ENCODE data around the gene GJC2. TPM values are rescaled to one million over a fixed set of nuclear protein-coding genes. Genes with fewer than 3 reads are reported as not detected.

GJC2 gene
- total RNA-seq, 2 donors from 2014 or later = 1.9 to 4.1 TPM

DNA sequence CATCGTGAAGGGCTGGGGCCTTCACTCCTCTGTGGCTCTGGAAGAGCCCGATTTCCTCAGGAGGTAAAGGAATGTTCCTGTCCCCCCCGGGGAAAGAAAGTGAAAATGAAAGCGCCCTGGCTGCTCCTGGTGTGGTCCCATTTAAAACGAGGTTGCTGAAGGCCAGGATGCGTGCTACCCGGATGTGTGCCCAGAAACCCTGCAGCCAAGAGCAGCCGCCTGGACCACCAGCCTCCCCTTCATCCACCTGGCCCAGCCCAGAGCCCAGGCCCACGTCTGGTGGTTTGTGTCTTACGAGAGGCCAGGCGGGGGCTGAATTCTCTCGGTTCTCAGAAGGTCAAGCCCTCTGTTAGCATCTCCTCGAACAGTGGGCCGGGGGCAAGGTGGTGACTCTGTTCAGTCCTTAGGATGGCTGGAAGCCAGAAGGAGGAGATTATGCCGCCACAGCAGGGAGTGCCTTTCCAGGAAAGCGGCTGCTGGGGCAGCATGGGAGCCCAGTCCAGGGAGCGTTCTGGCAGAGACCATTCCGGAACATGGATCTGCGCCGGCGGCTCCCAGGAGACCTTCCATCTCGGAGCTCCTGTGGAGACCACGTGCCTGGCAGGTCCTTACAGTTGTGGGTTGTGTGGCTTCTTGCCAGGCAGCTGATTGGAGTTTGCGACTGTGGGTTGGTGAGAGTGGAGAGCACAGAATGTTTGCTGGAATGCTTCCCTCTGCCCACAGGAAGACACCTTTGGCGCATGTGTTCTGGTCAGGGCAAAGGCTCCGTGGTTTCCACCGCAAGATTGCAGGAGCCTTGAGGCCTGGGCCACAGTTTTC, 8.3 kb upstream of the GJC2 start:
- H3K27ac ChIP-seq = peak overlapping the region; percentile 95
- TF ChIP-seq, protein P1, sequence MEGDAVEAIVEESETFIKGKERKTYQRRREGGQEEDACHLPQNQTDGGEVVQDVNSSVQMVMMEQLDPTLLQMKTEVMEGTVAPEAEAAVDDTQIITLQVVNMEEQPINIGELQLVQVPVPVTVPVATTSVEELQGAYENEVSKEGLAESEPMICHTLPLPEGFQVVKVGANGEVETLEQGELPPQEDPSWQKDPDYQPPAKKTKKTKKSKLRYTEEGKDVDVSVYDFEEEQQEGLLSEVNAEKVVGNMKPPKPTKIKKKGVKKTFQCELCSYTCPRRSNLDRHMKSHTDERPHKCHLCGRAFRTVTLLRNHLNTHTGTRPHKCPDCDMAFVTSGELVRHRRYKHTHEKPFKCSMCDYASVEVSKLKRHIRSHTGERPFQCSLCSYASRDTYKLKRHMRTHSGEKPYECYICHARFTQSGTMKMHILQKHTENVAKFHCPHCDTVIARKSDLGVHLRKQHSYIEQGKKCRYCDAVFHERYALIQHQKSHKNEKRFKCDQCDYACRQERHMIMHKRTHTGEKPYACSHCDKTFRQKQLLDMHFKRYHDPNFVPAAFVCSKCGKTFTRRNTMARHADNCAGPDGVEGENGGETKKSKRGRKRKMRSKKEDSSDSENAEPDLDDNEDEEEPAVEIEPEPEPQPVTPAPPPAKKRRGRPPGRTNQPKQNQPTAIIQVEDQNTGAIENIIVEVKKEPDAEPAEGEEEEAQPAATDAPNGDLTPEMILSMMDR (IDR thresholded peaks at IDR 0.05) = no peak
- TF ChIP-seq POLR2A (IDR thresholded peaks at IDR 0.05) (no peak), POLR2AphosphoS5 (IDR thresholded peaks at IDR 0.05) (no peak)
- DNase-seq (ENCODE audit: low spot score) = no peak
- no peaks in the 10 kb centered on the region for H3K36me3 ChIP-seq
- WGBS = 40% methylated on average over 23 of the region's 27 CpGs
- peak overlapping the region; percentile 95 to 98 for H3K4me3 ChIP-seq
- no peaks in the 10 kb centered on the region for H3K9me3 ChIP-seq
- H3K4me1 ChIP-seq (replicated peaks) = peaks cover 9% of the 10 kb centered on the region
- no peaks in the 10 kb centered on the region for H3K27me3 ChIP-seq (replicated peaks; ENCODE audit: insufficient read depth)
- intact Hi-C loops (cut with DNase I) = loop anchor here (10.0 kb wide), 1 partner anchor 133 kb away; no protein-coding TSS in a partner anchor

- peak overlapping the region in 1 of 2 donors; percentile 95 for H3K27ac ChIP-seq
- intact Hi-C loops (cut with DNase I) = loop anchor here (10.0 kb wide), 1 partner anchor 133 kb away; no protein-coding TSS in a partner anchor
- no peaks in the 10 kb centered on the region for H3K36me3 ChIP-seq
- H3K4me3 ChIP-seq = peak overlapping the region in 1 of 2 donors; percentile 11
- no peak for DNase-seq (ENCODE audit: low spot score)
- WGBS = 83% methylated on average over 16 of the region's 16 CpGs
- H3K9me3 ChIP-seq = no peaks in the 10 kb centered on the region
- no peak for TF ChIP-seq POLR2A (IDR thresholded peaks at IDR 0.05)
- TF ChIP-seq, protein P1 (IDR thresholded peaks at IDR 0.05) = no peak
- no peak for TF ChIP-seq POLR2AphosphoS5 (IDR thresholded peaks at IDR 0.05)
- peaks cover 9% of the 10 kb centered on the region for H3K4me1 ChIP-seq (replicated peaks)
- H3K27me3 ChIP-seq (replicated peaks; ENCODE audit: insufficient read depth) = no peaks in the 10 kb centered on the region
Measured at GRCh38 chr1:228142155-228142691, 7.5 kb upstream of the GJC2 start.

GRCh38 chr1:228142701-228143136, 7.0 kb upstream of the GJC2 start:
- DNase-seq (ENCODE audit: low spot score) = no peak
- TF ChIP-seq, protein P1 (IDR thresholded peaks at IDR 0.05) = no peak
- TF ChIP-seq POLR2AphosphoS5 (IDR thresholded peaks at IDR 0.05) = no peak
- TF ChIP-seq POLR2A (IDR thresholded peaks at IDR 0.05) = no peak
- Histone ChIP-seq H3K36me3 (no peaks in the 10 kb centered on the region), H3K27me3 (replicated peaks; ENCODE audit: insufficient read depth) (no peaks in the 10 kb centered on the region), H3K4me3 (no peak overlapping the region), H3K9me3 (no peaks in the 10 kb centered on the region), H3K4me1 (replicated peaks) (peaks cover 9% of the 10 kb centered on the region), H3K27ac (no peak overlapping the region)
- intact Hi-C loops (cut with DNase I) = loop anchor here (10.0 kb wide), 1 partner anchor 132 kb away; no protein-coding TSS in a partner anchor
- 61% methylated on average over 11 of the region's 11 CpGs for WGBS

GRCh38 chr1:228143480-228144192, 6.1 kb upstream of the GJC2 start:
- TF ChIP-seq, protein P1 (IDR thresholded peaks at IDR 0.05) = no peak
- no peak for TF ChIP-seq POLR2A (IDR thresholded peaks at IDR 0.05)
- no peak for TF ChIP-seq POLR2AphosphoS5 (IDR thresholded peaks at IDR 0.05)
- peaks cover 9% of the 10 kb centered on the region for H3K4me1 ChIP-seq (replicated peaks)
- no peaks in the 10 kb centered on the region for H3K36me3 ChIP-seq
- WGBS = 87% methylated on average over 12 of the region's 12 CpGs
- intact Hi-C loops (cut with DNase I) = loop anchor here (10.0 kb wide), 1 partner anchor 131 kb away; no protein-coding TSS in a partner anchor
- no peak for DNase-seq (ENCODE audit: low spot score)
- no peak overlapping the region for H3K27ac ChIP-seq
- H3K4me3 ChIP-seq = no peak overlapping the region
- no peaks in the 10 kb centered on the region for H3K9me3 ChIP-seq
- H3K27me3 ChIP-seq (replicated peaks; ENCODE audit: insufficient read depth) = no peaks in the 10 kb centered on the region

Measured in prostate gland (tissue), 2 donors.